ENCODE data around the gene AKAP10. TPM values are rescaled to one million over a fixed set of nuclear protein-coding genes. Genes with fewer than 3 reads are reported as not detected.

The AKAP10 gene
- total and polyA plus RNA-seq, 10 of the 15 experiments (the other 5 are each of a cell fraction or from before 2014, with no cell fraction given), result 4.3 to 23.7 (median 14.7) TPM

- TF ChIP-seq MEF2B (IDR thresholded peaks at IDR 0.05; ENCODE audit: partially characterized antibody, poor library complexity, severe bottlenecking) (no peak), KDM1A (IDR thresholded peaks at IDR 0.05; ENCODE audit: borderline replicate concordance) (no peak), GABPA (IDR thresholded peaks at IDR 0.05; ENCODE audit: low read depth) (no peak), CHD4 (IDR thresholded peaks at IDR 0.05) (no peak), SP1 (IDR thresholded peaks at IDR 0.05; ENCODE audit: low read depth, low read length) (no peak), MTA2 (IDR thresholded peaks at IDR 0.05; ENCODE audit: low read depth) (no peak), TCF7 (IDR thresholded peaks at IDR 0.05; ENCODE audit: borderline replicate concordance) (no peak), USF2 (IDR thresholded peaks at IDR 0.05; ENCODE audit: borderline replicate concordance, low read depth, low read length) (no peak), ZNF207 (IDR thresholded peaks at IDR 0.05; ENCODE audit: borderline replicate concordance) (no peak), ZNF687 (IDR thresholded peaks at IDR 0.05) (no peak), POLR2AphosphoS2 (IDR thresholded peaks at IDR 0.05; ENCODE audit: low read depth, low read length) (no peak), SMAD5 (IDR thresholded peaks at IDR 0.05; ENCODE audit: low read depth) (no peak), POU2F2 (IDR thresholded peaks at IDR 0.05; ENCODE audit: borderline replicate concordance, low read depth, low read length) (no peak), ESRRA (IDR thresholded peaks at IDR 0.05; ENCODE audit: low read length) (no peak), ZNF384 (IDR thresholded peaks at IDR 0.05; ENCODE audit: borderline replicate concordance, low read depth, low read length) (0 out of 2 replicates have a peak, but pooled peaks have one; percentile 8), KLF5 (IDR thresholded peaks at IDR 0.05; ENCODE audit: partially characterized antibody) (no peak), E4F1 (IDR thresholded peaks at IDR 0.05; ENCODE audit: borderline replicate concordance, partially characterized antibody) (no peak), E2F4 (IDR thresholded peaks at IDR 0.05; ENCODE audit: low read depth, low read length) (no peak), HDGF (IDR thresholded peaks at IDR 0.05) (no peak)
- TF ChIP-seq, protein P1, sequence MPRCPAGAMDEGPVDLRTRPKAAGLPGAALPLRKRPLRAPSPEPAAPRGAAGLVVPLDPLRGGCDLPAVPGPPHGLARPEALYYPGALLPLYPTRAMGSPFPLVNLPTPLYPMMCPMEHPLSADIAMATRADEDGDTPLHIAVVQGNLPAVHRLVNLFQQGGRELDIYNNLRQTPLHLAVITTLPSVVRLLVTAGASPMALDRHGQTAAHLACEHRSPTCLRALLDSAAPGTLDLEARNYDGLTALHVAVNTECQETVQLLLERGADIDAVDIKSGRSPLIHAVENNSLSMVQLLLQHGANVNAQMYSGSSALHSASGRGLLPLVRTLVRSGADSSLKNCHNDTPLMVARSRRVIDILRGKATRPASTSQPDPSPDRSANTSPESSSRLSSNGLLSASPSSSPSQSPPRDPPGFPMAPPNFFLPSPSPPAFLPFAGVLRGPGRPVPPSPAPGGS (IDR thresholded peaks at IDR 0.05; ENCODE audit: borderline replicate concordance, insufficient read depth, low read depth, low read length, poor library complexity, severe bottlenecking), result no peak
Measured at GRCh38 chr17:20009302-20010098, 31.9 kb upstream of the AKAP10 start, which contains the start of gene SPECC1 (continued).
